ENCODE data around the gene FOXD4L3. TPM values are rescaled to one million over a fixed set of nuclear protein-coding genes. Genes with fewer than 3 reads are reported as not detected.

FOXD4L3 gene
- polyA plus RNA-seq, 1 donor from 2014 or later: not detected

Other genes with a start within 250 kb of the FOXD4L3 start
- gene ZNG1C, start 60.9 kb upstream of the FOXD4L3 start, polyA plus RNA-seq (ENCODE audit: insufficient read depth, low read depth, low replicate concordance): 20.0 TPM
- gene PGM5, start 53.7 kb downstream of the FOXD4L3 start, polyA plus RNA-seq (ENCODE audit: insufficient read depth, low read depth, low replicate concordance): 2.4 TPM
- gene TMEM252, start 238.0 kb downstream of the FOXD4L3 start, polyA plus RNA-seq (ENCODE audit: insufficient read depth, low read depth, low replicate concordance): not detected